GM12872 (cell line): ENCODE measurements around the gene LCP2.

Experiments
- CTCF ChIP-seq: IDR thresholded peaks from 3 replicates; pipeline ENCODE4 v1.5.1; 2011; ENCODE audit warnings: low read depth, mild to moderate bottlenecking, low read length, moderate library complexity; ENCODE audit not compliant: insufficient read depth

LCP2 gene

GRCh38 chr5:170251462-170251861 is 46.1 kb downstream of the LCP2 start:
- no peak for TF ChIP-seq CTCF

- no peak for TF ChIP-seq CTCF
These were observed 46.7 kb downstream of the LCP2 start for GRCh38 chr5:170250810-170251317.

- TF ChIP-seq CTCF: no peak
These were observed 48.2 kb downstream of the LCP2 start for GRCh38 chr5:170249355-170249754.

- no peak for TF ChIP-seq CTCF
These were observed 49.2 kb downstream of the LCP2 start for GRCh38 chr5:170248172-170248930.

GRCh38 chr5:170247363-170247762 is 50.2 kb downstream of the LCP2 start:
- TF ChIP-seq CTCF: no peak

- TF ChIP-seq CTCF: no peak
These were observed 51.3 kb downstream of the LCP2 start for GRCh38 chr5:170246126-170246870.

GRCh38 chr5:170238456-170239196 is 59.0 kb downstream of the LCP2 start:
- no peak for TF ChIP-seq CTCF
